Effector memory CD4-positive, alpha-beta T cell (primary cell): ENCODE results near the gene RNF130.

Source experiments
- DNase-seq, 3 donors: peaks; one replicate each; pipeline ENCODE4 v3.0.0-alpha.2; 2020
- H3K27ac ChIP-seq: 2 replicates; pipeline ENCODE4 v1.7.0; 2013; ENCODE audit warnings: mild to moderate bottlenecking, low read length, moderate library complexity; ENCODE audit not compliant: insufficient read depth, poor library complexity, severe bottlenecking
- H3K27me3 ChIP-seq: replicated peaks from 2 replicates; pipeline ENCODE4 v1.7.0; 2013; ENCODE audit warnings: mild to moderate bottlenecking, low read length; ENCODE audit not compliant: insufficient read depth, control insufficient read depth, poor library complexity, severe bottlenecking
- H3K36me3 ChIP-seq: 2 replicates; pipeline ENCODE4 v1.7.0; 2013; ENCODE audit warnings: mild to moderate bottlenecking, low read length, moderate library complexity; ENCODE audit not compliant: control insufficient read depth, insufficient read depth
- H3K4me1 ChIP-seq: 2 replicates; pipeline ENCODE4 v1.7.0; 2013; ENCODE audit warnings: low read length, mild to moderate bottlenecking; ENCODE audit not compliant: control insufficient read depth, insufficient read depth, poor library complexity, severe bottlenecking
- H3K4me3 ChIP-seq: 2 replicates; pipeline ENCODE4 v1.7.0; 2013; ENCODE audit warnings: low read length, low read depth, mild to moderate bottlenecking; ENCODE audit not compliant: insufficient read depth, poor library complexity, severe bottlenecking
- H3K9me3 ChIP-seq: 2 replicates; pipeline ENCODE4 v1.7.0; 2013; ENCODE audit warnings: mild to moderate bottlenecking, low read length, moderate library complexity; ENCODE audit not compliant: control insufficient read depth

The RNF130 gene

DNA sequence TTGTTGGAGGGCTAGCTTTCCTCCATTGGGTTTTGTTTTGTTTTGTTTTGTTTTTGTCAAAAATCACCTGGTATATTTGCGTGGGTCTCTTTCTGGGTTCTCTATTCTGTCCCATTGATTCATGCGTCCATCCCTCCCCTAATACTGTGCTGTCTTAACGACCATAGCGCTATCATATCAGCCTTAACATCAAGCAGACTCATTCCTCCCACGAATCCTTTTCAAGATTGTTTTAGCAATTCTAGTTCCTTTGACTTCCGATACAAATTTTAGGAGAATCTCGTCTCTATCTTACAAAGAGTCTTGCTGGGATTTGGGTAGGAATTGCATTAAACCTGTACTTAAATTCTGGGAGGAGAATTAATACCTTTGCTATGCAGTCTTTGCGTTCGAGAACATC is 31.1 kb upstream of the RNF130 start:
- Histone ChIP-seq H3K9me3 (no peaks in the 10 kb centered on the region), H3K4me1 (no peaks in the 10 kb centered on the region), H3K36me3 (no peaks in the 10 kb centered on the region), H3K27me3 (no peaks in the 10 kb centered on the region), H3K4me3 (no peak overlapping the region), H3K27ac (no peak overlapping the region)
- DNase-seq, result no peak

DNA sequence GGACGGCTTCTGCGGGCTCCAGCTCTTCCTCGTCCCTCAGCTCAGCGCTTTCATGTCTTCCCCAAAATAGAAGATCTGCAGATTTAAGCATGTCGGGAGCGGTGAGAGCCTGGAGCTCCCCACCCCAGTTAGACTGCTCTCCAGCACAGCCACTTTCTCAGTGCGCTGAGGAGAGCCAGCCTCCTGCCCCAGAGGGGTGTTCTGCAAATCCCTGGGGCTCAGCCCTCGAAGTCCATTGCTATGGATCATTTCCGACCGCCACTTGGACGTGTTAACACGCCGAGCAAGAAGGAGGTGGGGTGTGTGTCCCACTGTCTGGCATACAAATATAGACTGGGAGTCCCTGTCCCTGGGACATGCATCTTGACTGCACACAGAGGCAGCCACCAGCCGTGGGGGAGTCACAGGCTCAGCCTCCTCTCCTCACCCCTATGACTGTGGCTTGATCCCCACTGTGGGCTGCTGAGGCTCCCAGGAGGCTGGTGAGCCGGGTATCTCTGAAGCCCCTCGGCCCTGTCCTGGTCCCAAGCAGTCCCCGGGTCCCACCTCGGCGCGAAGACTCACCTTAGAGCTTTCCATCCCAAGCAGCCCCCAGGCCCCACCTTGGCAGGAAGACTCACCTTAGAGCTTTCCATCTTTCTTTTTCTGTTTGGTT is 30.0 kb upstream of the RNF130 start:
- no peaks in the 10 kb centered on the region for H3K36me3 ChIP-seq
- H3K27me3 ChIP-seq, result no peaks in the 10 kb centered on the region
- H3K4me3 ChIP-seq, result no peak overlapping the region
- H3K27ac ChIP-seq, result no peak overlapping the region
- no peaks in the 10 kb centered on the region for H3K4me1 ChIP-seq
- no peak for DNase-seq
- H3K9me3 ChIP-seq, result no peaks in the 10 kb centered on the region

DNA sequence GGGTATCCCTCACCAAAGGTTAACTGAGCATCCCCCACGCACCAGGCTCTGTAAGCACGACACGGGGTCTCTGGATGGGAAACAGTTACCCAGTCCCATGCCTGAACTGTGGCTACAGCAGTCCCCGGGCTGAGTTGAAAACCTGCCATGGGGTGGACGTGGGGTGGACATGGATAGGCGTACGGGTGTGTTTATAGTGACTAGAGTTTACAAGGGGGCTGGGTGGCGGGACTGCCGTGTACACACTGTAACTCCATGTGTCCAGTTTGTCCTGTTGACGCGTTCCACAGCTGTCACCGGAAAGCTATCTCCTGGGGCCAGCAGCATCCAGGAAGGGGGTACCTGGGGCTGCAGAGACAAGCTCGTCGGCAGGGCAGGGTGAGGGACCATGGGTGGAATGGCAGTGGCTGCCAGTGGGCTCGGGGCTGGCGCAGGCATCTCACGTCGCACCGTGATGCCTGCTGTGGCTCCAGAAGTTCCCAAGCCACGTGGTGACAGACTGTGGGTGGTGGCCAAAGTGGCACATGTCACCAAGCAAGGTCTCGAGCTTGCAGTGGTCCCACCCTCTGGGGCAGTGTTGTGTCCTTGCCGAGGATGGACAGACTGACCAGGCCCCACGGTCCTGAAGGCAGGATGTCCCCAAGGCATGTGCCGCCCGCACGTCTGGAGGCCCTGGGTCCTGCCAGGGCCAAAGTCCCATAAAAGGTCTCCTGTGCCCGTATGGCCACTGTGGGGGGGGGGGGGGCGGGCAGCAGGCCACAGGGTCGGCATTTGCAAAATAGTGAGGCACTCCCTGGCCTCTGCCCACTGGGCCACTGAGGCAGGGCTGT is 29.3 kb upstream of the RNF130 start:
- Histone ChIP-seq H3K27ac (no peak overlapping the region), H3K9me3 (no peaks in the 10 kb centered on the region), H3K27me3 (no peaks in the 10 kb centered on the region), H3K36me3 (no peaks in the 10 kb centered on the region), H3K4me3 (no peak overlapping the region), H3K4me1 (no peaks in the 10 kb centered on the region)
- DNase-seq, result no peak

DNA sequence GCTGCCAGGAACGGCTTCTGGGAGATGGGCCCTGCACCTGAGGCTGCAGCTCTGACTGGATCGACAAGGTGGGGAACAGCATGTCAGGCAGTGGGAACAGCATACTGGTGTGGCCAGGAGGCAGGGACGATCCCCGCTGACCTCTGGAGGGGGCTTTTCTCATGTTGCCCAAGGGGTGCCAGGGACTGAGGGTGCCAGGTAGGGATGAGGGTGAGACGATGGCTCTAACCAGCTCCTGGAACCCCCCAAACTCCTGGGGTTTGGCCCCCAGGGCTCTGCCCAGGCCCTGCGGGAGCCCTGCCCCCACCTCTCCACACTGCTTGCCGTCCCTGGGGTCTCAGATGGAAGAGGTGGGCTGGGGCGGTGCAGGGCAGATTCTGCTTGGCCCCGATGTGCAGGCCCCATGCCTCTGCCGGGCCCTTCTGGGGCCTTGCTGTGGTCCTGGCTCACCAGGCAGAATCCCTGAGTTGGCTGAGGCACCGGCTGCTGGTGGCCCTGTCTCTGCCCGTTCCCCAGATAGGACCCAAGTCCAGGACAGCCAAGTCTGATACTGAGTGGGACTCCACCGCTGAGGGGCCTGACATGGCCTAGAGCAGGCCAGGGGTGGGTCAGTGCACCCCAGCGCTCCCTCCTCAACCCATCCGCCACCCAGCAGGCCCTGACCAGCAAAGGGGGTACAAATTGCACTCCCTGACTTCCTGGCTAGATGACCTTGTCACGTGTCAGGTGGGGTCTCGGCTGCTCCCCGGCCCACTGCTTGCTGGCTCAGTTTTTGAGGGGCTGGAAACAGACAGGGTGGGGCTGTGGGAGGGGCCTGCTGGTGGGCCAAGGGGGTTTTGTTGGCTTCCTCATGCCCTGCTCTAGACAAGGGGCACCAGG is 28.4 kb upstream of the RNF130 start:
- Histone ChIP-seq H3K4me3 (no peak overlapping the region), H3K36me3 (no peaks in the 10 kb centered on the region), H3K4me1 (no peaks in the 10 kb centered on the region), H3K9me3 (no peaks in the 10 kb centered on the region), H3K27ac (no peak overlapping the region), H3K27me3 (no peaks in the 10 kb centered on the region)
- DNase-seq, result no peak

DNA sequence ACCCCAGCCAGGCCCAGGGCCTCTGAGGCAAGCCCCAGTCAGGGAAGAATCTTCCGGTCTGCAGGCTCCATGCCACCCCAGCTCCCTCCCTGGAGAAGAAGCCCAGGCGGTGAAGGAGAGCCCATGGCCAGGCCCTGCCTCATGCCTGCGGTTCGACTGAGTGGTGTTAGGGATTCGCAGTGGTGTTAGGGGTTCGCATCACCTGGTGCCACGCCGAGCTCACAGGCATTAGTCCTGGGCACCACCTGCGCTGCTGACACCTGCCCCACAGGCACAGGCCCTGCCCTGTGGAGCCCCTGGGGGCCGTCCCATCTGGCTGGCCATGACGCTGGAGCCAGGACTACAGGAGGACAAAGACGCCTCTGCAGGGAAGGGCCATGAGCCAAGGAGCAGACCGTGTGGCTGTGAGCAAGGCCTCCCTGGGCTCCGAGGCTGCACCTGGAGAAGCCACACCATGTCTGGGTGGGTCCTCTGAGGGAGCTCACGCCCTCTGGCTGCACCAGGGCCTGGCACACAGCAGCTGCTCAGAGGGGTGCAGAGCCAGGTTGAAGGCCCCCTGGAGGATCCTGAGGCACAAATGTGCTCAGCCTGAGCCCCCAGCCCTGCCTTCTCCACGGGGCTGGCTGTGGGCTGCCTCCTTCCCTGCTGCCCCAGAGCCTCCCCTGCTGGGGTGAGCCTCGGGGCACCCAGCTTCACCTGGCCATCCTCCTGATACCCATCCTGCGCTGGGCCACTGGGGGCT is 27.6 kb upstream of the RNF130 start:
- Histone ChIP-seq H3K4me1 (no peaks in the 10 kb centered on the region), H3K27ac (no peak overlapping the region), H3K36me3 (no peaks in the 10 kb centered on the region), H3K27me3 (no peaks in the 10 kb centered on the region), H3K9me3 (no peaks in the 10 kb centered on the region), H3K4me3 (no peak overlapping the region)
- DNase-seq, result no peak

DNA sequence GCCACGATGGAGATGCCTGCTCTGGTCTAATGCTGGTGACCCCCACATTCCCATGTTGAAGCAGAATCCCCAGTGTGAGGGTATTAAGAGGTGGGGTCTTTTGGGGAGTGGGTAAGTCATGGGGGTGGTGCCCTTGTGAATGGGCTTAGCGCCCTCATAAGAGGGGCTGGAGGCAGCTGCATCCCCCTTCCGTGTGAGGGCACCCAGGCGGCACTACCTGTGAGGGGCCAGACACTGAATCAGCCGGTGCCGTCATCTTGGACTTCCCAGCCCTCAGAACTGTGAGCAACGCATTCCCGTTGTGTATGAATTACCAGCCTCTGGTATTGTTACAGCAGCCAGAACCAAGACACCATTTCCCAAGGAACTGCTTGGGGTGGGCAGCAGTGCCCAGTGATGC is 27.0 kb upstream of the RNF130 start:
- DNase-seq, result no peak
- H3K27me3 ChIP-seq, result no peaks in the 10 kb centered on the region
- no peaks in the 10 kb centered on the region for H3K4me1 ChIP-seq
- no peak overlapping the region for H3K27ac ChIP-seq
- no peak overlapping the region for H3K4me3 ChIP-seq
- no peaks in the 10 kb centered on the region for H3K36me3 ChIP-seq
- no peaks in the 10 kb centered on the region for H3K9me3 ChIP-seq

DNA sequence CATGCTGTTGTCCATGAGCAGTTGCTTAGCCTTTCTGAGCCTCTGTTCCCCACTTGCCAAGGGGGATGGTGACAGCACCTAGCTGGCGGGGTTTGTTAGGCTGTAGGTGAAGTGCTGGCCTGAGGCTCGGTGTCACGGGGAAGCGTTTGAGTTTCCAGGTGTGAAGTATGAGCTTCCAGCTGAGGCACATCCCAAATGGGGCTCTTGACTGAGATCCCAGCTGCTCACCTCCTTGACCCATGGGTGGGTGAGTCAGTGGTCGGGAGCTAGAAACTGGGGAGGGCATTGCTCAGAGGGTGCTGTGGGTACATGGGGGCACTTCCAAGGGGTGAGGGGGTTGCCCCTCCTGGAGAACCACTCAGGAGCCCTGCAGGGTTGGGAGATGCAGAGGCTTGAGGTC is 26.4 kb upstream of the RNF130 start:
- no peak overlapping the region for H3K27ac ChIP-seq
- H3K4me1 ChIP-seq, result no peaks in the 10 kb centered on the region
- no peak for DNase-seq
- no peak overlapping the region for H3K4me3 ChIP-seq
- no peaks in the 10 kb centered on the region for H3K27me3 ChIP-seq
- H3K36me3 ChIP-seq, result no peaks in the 10 kb centered on the region
- no peaks in the 10 kb centered on the region for H3K9me3 ChIP-seq

DNA sequence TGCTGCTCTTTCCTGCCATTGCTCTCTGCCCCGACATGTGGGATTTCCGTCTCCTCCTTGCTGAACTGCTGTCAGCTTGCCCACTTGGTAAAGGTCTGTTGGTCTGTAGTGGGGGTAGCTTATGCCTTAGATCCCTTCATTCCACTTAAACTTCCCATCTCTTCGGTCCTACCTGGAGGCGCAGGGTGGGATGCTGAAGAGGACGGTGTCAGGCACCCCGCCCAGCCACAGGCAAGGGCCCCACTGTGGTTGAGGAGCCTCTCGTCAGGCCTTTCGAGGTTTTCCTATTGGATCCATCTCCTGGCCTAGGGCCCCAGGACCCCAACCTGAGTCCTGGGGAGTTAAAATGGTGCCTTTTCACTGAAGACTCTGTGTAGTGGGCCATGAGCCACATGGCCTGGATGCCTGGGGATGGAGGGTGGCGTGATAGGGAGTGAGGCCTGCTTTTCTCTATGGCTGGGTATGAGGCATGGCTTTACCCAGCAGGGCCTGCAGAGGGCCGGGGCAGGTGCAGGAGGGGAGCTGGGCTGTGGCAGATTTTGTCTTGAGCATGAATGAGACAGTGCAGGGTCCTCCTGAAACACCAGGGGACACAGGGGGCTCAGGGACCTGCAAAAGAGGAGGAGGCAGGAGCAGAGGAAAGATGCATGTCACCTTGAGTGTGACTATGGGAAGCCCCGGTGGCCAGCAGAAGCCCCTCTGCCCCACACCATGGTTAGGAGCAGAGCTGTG is 25.8 kb upstream of the RNF130 start:
- Histone ChIP-seq H3K27me3 (no peaks in the 10 kb centered on the region), H3K36me3 (no peaks in the 10 kb centered on the region), H3K4me1 (no peaks in the 10 kb centered on the region), H3K4me3 (no peak overlapping the region), H3K9me3 (no peaks in the 10 kb centered on the region), H3K27ac (no peak overlapping the region)
- no peak for DNase-seq

DNA sequence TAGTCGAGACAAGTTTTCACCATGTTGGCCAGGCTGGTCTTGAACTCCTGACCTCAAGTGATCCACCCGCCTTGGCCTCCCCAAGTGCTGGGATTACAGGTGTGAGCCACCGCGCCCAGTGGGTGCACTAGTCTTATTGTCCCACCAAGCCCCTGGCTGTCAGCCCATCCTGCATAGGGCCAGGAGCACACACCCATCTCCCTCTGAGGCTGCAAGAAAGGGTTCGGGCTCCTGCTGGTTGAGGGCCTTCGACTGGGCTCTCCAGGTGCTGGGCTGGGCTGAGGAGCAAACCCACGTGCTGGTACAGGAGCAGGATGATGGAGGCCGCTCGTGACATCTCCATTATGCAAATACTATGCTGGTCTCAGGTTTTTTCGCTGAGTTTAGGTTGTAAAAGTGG is 25.1 kb upstream of the RNF130 start:
- Histone ChIP-seq H3K27me3 (no peaks in the 10 kb centered on the region), H3K4me3 (no peak overlapping the region), H3K4me1 (no peaks in the 10 kb centered on the region), H3K36me3 (no peaks in the 10 kb centered on the region), H3K27ac (no peak overlapping the region), H3K9me3 (no peaks in the 10 kb centered on the region)
- DNase-seq, result no peak
